ENCODE data around the gene NGEF.

DNA sequence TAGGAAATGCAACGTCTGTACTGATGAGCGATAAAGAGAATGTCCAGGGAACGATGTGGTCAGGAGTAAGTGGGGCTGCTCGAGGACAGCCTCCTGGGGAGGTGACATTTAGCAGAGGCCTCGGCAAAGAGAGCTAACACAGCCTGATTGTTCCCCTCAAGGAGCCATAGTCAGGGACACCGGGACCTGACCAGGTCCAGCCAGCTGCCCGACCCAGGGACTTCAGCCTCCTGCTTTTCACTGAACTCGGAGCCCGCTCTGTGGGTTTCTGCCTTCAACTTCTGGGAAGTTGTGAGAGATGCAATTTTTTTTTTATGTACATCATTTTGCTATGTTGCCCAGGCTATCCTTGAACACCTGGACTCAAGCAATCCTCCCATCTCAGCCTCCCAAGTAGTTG is 29.5 kb upstream of the NGEF start:
- TF ChIP-seq POLR2A (IDR thresholded peaks at IDR 0.05), result no peak
- TF ChIP-seq, protein P1, sequence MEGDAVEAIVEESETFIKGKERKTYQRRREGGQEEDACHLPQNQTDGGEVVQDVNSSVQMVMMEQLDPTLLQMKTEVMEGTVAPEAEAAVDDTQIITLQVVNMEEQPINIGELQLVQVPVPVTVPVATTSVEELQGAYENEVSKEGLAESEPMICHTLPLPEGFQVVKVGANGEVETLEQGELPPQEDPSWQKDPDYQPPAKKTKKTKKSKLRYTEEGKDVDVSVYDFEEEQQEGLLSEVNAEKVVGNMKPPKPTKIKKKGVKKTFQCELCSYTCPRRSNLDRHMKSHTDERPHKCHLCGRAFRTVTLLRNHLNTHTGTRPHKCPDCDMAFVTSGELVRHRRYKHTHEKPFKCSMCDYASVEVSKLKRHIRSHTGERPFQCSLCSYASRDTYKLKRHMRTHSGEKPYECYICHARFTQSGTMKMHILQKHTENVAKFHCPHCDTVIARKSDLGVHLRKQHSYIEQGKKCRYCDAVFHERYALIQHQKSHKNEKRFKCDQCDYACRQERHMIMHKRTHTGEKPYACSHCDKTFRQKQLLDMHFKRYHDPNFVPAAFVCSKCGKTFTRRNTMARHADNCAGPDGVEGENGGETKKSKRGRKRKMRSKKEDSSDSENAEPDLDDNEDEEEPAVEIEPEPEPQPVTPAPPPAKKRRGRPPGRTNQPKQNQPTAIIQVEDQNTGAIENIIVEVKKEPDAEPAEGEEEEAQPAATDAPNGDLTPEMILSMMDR (IDR thresholded peaks at IDR 0.05), result no peak

Data from uterus (tissue), 2 donors.